ENCODE data around the gene WDR88. TPM values are rescaled to one million over a fixed set of nuclear protein-coding genes. Genes with fewer than 3 reads are reported as not detected.

WDR88 gene
- total and polyA plus RNA-seq, 4 donors, result 0.08 TPM; not detected in 2

DNA sequence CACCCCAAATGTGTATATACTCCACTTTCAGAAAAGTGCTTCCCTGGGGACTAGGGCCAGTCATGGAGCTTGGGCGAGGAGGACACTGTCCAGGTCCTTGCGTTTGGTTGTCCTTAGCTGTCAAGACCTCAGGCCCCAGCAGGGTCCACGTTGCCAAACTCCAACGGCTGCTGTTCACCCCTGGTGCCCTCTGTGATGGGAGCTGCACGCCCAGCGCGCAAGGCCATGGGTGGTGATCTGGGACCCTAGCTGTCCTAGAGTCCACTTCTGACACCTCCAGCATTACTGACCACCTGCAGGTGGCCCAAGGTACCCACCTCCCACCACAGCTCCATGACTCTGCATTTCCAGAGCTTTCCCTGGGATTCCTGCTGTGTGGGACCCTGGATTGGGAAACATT lies 66.3 kb downstream of the WDR88 start:
- H3K4me1 ChIP-seq (ENCODE audit: control insufficient read depth in 4 of 4, insufficient read depth in 4 of 4, low read length in 3 of 4), result peaks cover 7 to 16% (median 10%) of the 10 kb centered on the region in 4 donors
- no peaks in the 10 kb centered on the region for H3K9me3 ChIP-seq (ENCODE audit: control insufficient read depth in 4 of 4, low read length in 3 of 4)
- H3K27me3 ChIP-seq (ENCODE audit: control insufficient read depth in 4 of 4, insufficient read depth in 4 of 4, low read length in 3 of 4), result no peaks in the 10 kb centered on the region
- 94% methylated on average over 7 of the region's 7 CpGs for WGBS
- no peak overlapping the region for H3K27ac ChIP-seq (ENCODE audit: low read depth in 1 of 2, low read length in 2 of 2)
- TF ChIP-seq, protein P1, sequence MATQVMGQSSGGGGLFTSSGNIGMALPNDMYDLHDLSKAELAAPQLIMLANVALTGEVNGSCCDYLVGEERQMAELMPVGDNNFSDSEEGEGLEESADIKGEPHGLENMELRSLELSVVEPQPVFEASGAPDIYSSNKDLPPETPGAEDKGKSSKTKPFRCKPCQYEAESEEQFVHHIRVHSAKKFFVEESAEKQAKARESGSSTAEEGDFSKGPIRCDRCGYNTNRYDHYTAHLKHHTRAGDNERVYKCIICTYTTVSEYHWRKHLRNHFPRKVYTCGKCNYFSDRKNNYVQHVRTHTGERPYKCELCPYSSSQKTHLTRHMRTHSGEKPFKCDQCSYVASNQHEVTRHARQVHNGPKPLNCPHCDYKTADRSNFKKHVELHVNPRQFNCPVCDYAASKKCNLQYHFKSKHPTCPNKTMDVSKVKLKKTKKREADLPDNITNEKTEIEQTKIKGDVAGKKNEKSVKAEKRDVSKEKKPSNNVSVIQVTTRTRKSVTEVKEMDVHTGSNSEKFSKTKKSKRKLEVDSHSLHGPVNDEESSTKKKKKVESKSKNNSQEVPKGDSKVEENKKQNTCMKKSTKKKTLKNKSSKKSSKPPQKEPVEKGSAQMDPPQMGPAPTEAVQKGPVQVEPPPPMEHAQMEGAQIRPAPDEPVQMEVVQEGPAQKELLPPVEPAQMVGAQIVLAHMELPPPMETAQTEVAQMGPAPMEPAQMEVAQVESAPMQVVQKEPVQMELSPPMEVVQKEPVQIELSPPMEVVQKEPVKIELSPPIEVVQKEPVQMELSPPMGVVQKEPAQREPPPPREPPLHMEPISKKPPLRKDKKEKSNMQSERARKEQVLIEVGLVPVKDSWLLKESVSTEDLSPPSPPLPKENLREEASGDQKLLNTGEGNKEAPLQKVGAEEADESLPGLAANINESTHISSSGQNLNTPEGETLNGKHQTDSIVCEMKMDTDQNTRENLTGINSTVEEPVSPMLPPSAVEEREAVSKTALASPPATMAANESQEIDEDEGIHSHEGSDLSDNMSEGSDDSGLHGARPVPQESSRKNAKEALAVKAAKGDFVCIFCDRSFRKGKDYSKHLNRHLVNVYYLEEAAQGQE (IDR thresholded peaks at IDR 0.05), result no peak
- TF ChIP-seq TAF1 (conservative IDR thresholded peaks at IDR 0.05) (no peak), HNF4G (IDR thresholded peaks at IDR 0.05) (no peak), HNF4A (conservative IDR thresholded peaks at IDR 0.05) (no peak), RAD21 (IDR thresholded peaks at IDR 0.05) (no peak), RXRA (IDR thresholded peaks at IDR 0.05) (no peak), GABPA (IDR thresholded peaks at IDR 0.05 in 1 of 2, conservative IDR thresholded peaks at IDR 0.05 in 1 of 2) (no peak), JUND (IDR thresholded peaks at IDR 0.05) (no peak), FOXA1 (IDR thresholded peaks at IDR 0.05) (no peak)
- TF ChIP-seq, protein P2, sequence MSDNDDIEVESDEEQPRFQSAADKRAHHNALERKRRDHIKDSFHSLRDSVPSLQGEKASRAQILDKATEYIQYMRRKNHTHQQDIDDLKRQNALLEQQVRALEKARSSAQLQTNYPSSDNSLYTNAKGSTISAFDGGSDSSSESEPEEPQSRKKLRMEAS (IDR thresholded peaks at IDR 0.05), result no peak
- TF ChIP-seq, protein P3, sequence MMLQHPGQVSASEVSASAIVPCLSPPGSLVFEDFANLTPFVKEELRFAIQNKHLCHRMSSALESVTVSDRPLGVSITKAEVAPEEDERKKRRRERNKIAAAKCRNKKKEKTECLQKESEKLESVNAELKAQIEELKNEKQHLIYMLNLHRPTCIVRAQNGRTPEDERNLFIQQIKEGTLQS (IDR thresholded peaks at IDR 0.05), result no peak
- no peak overlapping the region for H3K4me3 ChIP-seq (ENCODE audit: low read depth in 1 of 3, low read length in 3 of 3)
- H3K36me3 ChIP-seq (ENCODE audit: control insufficient read depth in 4 of 4, insufficient read depth in 3 of 4, low read depth in 1 of 4, low read length in 3 of 4), result peaks cover 0 to 25% (median 8%) of the 10 kb centered on the region in 4 donors
- no peak overlapping the region for H3K9ac ChIP-seq (ENCODE audit: low read depth in 1 of 2, low read length in 2 of 2)
- DNase-seq (ENCODE audit: low spot score), result no peak

DNA sequence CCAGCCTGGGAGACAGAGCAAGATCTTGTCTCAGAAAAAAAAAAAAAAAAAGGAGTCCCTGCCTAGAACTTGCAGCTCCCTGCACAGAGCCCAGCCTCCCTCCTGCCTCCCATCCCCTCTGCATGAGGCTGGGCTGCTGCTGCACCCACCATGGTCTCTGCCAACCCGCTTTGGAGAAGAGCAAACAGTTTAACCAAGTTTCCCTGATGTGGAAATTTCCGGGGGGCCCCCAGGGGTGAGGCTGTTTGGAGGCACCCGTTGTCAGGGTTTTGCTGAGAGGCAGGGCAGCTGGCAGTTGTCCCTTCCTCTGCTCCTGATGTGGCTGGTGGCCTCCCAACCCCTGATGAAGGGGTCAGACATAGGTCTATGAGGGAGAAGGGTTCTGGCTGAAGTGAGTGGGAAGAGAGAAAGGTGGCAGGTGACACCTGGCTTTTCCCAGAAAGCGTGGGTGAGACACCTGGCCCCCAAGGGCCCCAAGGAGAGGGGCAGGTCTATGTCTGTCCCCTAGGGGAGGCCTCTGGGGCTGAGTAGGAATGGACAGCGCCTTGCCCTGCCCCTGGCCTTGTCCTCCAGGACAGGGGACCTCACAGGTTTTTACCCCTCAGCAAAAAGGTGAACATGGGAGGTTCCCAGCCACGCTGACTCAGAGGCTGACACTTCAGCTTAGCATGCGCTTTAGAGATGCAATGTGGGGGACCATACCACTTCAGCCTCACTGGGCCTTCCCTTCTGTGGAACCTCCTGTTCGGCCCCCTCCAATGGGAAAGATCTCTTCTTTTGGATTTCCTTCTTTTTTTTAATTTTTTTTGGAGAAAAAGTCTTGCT lies 67.7 kb downstream of the WDR88 start:
- Histone ChIP-seq H3K27me3 (ENCODE audit: control insufficient read depth in 4 of 4, insufficient read depth in 4 of 4, low read length in 3 of 4) (no peaks in the 10 kb centered on the region), H3K4me1 (ENCODE audit: control insufficient read depth in 4 of 4, insufficient read depth in 4 of 4, low read length in 3 of 4) (peaks cover 7 to 12% (median 9%) of the 10 kb centered on the region in 4 donors), H3K27ac (ENCODE audit: low read depth in 1 of 2, low read length in 2 of 2) (no peak overlapping the region), H3K36me3 (ENCODE audit: control insufficient read depth in 4 of 4, insufficient read depth in 3 of 4, low read depth in 1 of 4, low read length in 3 of 4) (peaks cover 3 to 36% (median 8%) of the 10 kb centered on the region in 4 donors), H3K9me3 (ENCODE audit: control insufficient read depth in 4 of 4, low read length in 3 of 4) (no peaks in the 10 kb centered on the region), H3K4me3 (ENCODE audit: low read depth in 1 of 3, low read length in 3 of 3) (no peak overlapping the region), H3K9ac (ENCODE audit: low read depth in 1 of 2, low read length in 2 of 2) (no peak overlapping the region)
- WGBS, result 85% methylated on average over 8 of the region's 8 CpGs
- no peak for DNase-seq (ENCODE audit: low spot score)
- TF ChIP-seq, protein P3 (IDR thresholded peaks at IDR 0.05), result no peak
- TF ChIP-seq SP1 (IDR thresholded peaks at IDR 0.05) (no peak), GABPA (IDR thresholded peaks at IDR 0.05 in 1 of 2, conservative IDR thresholded peaks at IDR 0.05 in 1 of 2) (no peak), JUND (IDR thresholded peaks at IDR 0.05) (no peak), RXRA (IDR thresholded peaks at IDR 0.05) (no peak)

DNA sequence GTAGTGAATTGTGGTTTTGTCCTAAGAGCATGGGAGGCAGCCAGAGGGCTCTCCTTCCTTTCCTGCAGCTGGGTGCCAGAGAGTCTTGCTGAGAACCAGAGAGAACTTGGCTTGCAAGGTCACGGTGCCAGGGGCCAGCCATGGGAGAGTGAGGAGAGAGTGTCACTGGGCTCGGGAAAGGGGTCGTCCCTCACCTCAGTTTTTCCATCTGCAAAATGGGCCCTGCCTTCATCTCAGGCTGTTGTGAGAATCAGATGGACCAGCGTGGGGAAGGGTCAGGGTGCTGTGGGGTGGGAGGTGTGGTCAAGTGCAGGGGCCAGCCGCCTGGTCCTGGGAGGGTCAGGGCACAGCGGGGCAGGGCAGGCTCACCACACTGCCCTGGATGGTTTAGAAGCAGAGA lies 69.6 kb downstream of the WDR88 start:
- Histone ChIP-seq H3K9me3 (ENCODE audit: control insufficient read depth in 4 of 4, low read length in 3 of 4) (no peaks in the 10 kb centered on the region), H3K27me3 (ENCODE audit: control insufficient read depth in 4 of 4, insufficient read depth in 4 of 4, low read length in 3 of 4) (no peaks in the 10 kb centered on the region), H3K9ac (ENCODE audit: low read depth in 1 of 2, low read length in 2 of 2) (no peak overlapping the region), H3K4me1 (ENCODE audit: control insufficient read depth in 4 of 4, insufficient read depth in 4 of 4, low read length in 3 of 4) (no peaks in the 10 kb centered on the region), H3K4me3 (ENCODE audit: low read depth in 1 of 3, low read length in 3 of 3) (no peak overlapping the region), H3K27ac (ENCODE audit: low read depth in 1 of 2, low read length in 2 of 2) (no peak overlapping the region), H3K36me3 (ENCODE audit: control insufficient read depth in 4 of 4, insufficient read depth in 3 of 4, low read depth in 1 of 4, low read length in 3 of 4) (peaks cover 3 to 49% (median 14%) of the 10 kb centered on the region in 4 donors)
- DNase-seq (ENCODE audit: low spot score), result no peak
- WGBS, result 94% methylated on average over 6 of the region's 6 CpGs
- TF ChIP-seq RAD21 (IDR thresholded peaks at IDR 0.05), result no peak
- TF ChIP-seq, protein P3 (IDR thresholded peaks at IDR 0.05), result no peak
- no peak for TF ChIP-seq TAF1 (conservative IDR thresholded peaks at IDR 0.05)
- no peak for TF ChIP-seq SP1 (IDR thresholded peaks at IDR 0.05)
